OCI-LY7 (cell line): ENCODE results near the gene CPA2.

ENCODE experiments used
- CTCF ChIP-seq: fragments of 200-600 bp; sonication (generic); conservative IDR thresholded peaks from 2 replicates; pipeline ENCODE4 v1.5.1; 2014; ENCODE audit warnings: mild to moderate bottlenecking, antibody characterized with exemption, low read length, moderate library complexity, mixed read lengths
- EZH2phosphoT487 ChIP-seq: fragments of 200-600 bp; sonication (generic); IDR thresholded peaks from 2 replicates; pipeline ENCODE4 v1.6.1; 2018; ENCODE audit warnings: low read depth, borderline replicate concordance, mild to moderate bottlenecking, mixed run types, antibody characterized with exemption, low read length, moderate library complexity, mixed read lengths

GRCh38 chr7:130228840-130229502 lies 37.7 kb upstream of the CPA2 start:
- TF ChIP-seq CTCF = no peak
- TF ChIP-seq EZH2phosphoT487 = no peak
